Measurements from ENCODE around the gene BCL2L13.

Gene BCL2L13

DNA sequence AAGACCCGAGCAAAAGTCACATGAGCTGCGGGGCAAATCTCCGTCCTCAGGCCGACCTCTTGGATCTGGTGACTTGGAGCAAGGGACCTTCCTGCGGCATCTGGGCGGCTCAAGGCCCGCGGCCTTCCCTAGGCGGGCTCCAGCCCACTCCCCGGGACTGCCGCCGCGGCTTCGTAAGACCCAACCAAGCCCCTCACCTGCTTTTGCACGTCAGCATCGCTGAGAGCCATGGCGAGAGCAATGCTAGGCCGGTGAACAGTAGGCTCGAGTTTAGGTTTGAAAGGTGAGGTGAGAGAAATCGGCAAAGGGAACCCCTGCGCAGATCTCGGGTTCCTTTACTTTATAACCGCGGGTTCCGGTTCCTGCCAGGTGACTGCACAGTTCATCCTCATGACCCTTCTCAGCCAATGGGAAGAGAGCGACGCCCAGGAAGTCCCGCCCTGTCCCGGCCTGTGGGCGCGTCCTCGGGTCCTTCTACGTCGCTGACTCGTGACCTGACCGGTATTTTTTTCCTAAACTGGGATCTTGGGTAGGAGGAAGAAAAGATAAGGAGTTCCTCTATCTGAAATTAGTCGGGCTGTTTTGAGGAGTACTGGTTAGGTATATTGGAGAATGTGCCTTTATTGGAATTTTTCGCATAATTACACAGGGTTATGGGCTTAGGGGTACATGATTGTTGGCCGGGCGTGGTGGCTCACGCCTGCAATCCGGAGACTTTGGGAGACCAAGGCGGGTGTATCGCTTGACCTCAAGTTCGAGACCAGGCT is 10.0 kb upstream of the BCL2L13 start, which contains the start of gene ATP6V1E1:
TSS of gene ATP6V1E1 (minus strand) at position 344 of the 767 bp plus-strand sequence. CDS start at position 230, 114 bp downstream.
- TF ChIP-seq, protein P1, sequence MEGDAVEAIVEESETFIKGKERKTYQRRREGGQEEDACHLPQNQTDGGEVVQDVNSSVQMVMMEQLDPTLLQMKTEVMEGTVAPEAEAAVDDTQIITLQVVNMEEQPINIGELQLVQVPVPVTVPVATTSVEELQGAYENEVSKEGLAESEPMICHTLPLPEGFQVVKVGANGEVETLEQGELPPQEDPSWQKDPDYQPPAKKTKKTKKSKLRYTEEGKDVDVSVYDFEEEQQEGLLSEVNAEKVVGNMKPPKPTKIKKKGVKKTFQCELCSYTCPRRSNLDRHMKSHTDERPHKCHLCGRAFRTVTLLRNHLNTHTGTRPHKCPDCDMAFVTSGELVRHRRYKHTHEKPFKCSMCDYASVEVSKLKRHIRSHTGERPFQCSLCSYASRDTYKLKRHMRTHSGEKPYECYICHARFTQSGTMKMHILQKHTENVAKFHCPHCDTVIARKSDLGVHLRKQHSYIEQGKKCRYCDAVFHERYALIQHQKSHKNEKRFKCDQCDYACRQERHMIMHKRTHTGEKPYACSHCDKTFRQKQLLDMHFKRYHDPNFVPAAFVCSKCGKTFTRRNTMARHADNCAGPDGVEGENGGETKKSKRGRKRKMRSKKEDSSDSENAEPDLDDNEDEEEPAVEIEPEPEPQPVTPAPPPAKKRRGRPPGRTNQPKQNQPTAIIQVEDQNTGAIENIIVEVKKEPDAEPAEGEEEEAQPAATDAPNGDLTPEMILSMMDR (IDR thresholded peaks at IDR 0.05), result no peak

- TF ChIP-seq, protein P1 (IDR thresholded peaks at IDR 0.05), result no peak
These were observed 9.4 kb upstream of the BCL2L13 start for GRCh38 chr22:17629173-17629489.

GRCh38 chr22:17629641-17630040 is 8.9 kb upstream of the BCL2L13 start:
- TF ChIP-seq, protein P1 (IDR thresholded peaks at IDR 0.05), result no peak

GRCh38 chr22:17631076-17631565 is 7.4 kb upstream of the BCL2L13 start:
- TF ChIP-seq, protein P1 (IDR thresholded peaks at IDR 0.05), result no peak

DNA sequence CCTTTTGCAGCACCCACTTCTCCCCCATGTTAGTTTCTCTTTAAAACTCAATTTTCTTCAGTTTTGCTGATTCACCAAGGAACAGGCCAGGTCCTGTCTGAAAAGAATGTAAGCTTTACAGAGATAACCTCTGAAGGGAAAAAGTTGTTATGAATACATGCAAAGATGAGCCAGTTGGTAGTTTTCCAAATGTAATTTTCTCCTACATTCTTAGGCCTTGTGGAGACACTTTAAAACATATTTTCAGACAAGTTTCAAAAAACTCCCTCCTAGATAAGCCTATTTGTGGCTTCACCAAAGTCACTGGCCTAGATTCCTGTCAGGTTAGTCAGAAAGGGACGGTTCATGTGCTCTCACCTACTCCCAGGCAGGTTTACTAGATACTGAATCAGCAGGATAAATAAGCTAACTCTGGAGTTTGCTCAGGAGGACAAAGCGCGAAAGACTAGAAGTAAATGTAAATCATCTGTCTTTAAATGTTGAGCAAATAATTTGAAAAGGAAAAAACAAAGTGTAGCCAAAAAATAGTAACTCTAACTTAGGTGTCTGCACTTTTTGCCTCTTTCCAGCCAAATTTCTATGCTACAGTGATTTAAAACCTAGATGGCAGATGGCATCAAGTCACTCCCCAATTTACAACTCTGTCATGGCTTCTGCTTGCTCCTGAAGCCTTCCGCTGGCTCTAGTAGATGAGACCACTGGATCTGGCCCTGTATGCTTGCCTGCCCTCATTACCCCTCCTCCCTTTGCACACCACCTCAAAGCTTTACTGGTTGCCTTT is 5.2 kb upstream of the BCL2L13 start:
- TF ChIP-seq, protein P1 (IDR thresholded peaks at IDR 0.05), result no peak

DNA sequence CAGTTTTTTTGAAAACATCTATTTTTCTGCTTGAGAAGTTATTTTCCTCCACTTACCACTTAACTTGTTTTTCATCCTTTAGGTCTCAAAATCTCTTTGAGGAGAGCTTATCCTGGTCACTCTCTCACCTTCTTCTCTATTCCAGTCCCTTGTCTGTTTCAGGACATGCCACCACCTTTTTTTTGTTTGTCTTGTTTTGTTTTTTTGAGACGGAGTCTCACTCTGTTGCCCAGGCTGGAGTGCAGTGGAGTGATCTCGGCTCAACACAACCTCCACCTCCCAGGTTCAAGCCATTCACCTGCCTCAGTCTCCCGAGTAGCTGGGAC is 4.6 kb upstream of the BCL2L13 start:
- TF ChIP-seq, protein P1 (IDR thresholded peaks at IDR 0.05), result no peak

- TF ChIP-seq, protein P1 (IDR thresholded peaks at IDR 0.05), result no peak
These were observed 3.9 kb upstream of the BCL2L13 start for GRCh38 chr22:17634696-17635095.

Data from LNCAP (cell line).